HG03575 (cell line): Measurements from ENCODE around the gene PARVG.

Experiments used
- ATAC-seq: cut with Tn5 transposase; IDR thresholded peaks from one replicate; pipeline ENCODE4 v1.9.1; 2021; ENCODE audit not compliant: unreplicated experiment, insufficient number of reproducible peaks, low FRiP score; ENCODE audit errors: extremely low read depth

The PARVG gene

DNA sequence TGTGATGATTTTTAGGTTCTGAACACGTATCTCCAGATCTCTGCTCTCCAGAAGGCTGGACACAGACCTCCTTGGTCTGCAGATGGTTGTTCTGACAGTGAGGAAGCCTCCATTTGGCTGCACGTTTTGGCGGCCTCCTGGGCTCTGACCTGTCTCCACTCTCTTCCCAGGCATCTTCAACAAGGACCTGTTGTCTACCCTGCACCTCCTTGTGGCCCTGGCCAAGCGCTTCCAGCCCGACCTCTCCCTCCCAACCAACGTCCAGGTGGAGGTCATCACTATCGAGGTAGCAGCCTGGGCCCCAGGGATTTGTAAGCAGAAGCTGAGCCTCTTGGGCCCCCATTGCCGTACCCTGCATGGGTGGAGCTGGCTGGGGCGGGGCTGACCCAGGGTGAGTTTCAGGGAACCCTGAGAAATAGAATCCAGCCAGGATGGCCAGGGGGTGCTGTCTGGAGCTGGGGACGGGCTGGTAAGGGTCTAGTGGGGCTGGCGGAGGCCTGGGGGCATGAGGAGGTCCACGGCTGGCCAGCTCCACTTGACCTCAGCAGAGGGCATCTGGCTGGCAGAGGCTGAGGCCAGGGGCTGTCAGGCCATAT lies 9.8 kb downstream of the PARVG start:
- ATAC-seq, result no peak

DNA sequence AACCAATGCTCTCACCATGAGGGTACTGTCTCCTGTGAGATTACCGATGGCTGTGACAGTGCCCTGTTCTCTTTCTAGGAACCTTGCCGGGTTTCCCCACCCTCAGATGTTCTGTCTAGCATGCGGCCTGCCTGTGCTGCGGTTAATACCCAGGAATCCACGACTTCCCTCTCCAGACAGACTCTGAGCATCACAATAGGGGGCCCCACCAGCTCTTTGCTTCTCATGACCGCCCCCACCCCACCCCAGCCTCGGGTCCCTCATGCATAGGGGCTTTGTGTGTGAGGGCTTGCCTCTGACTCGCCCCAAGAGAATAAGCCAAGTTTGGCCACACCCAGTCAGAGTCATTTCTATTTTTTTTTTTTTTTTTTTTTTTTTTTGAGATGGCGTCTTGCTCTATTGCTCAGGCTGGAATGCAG lies 10.3 kb downstream of the PARVG start:
- ATAC-seq, result no peak

DNA sequence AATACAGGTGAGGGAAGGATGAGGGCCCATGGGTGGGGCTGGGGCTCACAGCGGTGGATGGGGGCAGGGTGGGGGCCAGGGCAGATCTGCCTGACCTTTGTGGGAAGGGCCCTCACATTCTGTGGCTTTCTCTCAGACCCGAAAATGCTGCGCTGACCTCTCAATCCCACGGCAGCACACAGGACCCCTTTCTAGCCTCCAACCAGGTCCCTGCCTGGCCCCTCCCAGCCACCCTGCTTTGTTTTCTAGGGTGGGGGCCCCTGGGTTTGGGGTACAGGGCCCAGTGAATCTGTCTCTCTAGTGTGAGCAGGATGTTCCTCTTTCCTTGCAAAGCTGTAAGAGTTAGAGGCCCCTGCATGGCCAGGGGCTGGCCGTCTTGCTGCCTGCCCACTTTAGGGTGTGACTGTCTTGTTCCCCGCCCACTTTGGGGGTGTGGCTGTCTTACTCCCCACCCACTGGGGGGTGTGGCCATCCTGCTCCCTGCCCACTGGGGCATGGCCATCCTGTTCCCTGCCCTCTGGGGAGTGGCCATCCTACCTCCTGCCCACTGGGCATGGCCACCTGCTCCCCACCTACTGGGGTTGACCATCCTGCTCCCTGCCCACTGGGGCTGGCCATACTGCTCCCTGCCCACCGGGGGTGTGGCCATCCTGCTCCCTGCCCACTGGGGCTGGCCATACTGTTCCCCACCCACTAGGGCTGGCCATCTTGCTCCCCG lies 11.5 kb downstream of the PARVG start:
- ATAC-seq, result no peak

DNA sequence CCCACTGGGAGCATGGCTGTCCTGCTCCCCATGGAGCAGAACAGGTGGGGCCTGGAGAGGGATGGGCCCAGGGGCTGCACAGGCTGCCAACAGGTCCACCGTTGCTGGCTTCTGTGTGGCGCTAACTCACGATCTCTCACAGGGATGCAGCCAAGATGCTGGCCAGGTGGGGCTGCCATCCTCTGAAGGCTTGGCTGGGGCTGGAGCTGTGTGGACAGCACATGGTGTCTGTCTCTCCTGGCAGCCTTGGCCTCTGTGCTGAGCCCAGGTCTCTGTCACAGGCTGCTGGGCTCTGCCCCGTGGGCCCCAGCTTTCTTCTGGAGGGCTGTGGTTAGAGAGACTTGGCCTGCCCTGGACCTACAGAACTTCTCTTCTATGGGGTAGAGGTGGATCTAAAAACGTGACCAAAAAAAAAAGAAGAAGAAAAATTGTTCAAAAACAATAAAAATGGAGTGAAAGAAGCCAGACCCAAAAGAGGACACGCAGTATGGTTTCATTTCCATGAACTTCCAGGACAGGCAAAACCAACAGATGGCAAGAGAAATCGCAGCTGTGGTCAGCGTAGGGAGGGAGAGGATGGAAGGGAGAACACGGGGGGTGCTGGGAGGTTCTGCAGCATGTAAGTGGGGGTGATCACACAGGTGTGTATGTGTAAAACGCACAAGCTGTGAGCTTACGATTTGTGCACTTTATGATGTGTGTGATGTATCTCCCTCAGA lies 12.2 kb downstream of the PARVG start:
- ATAC-seq, result no peak

DNA sequence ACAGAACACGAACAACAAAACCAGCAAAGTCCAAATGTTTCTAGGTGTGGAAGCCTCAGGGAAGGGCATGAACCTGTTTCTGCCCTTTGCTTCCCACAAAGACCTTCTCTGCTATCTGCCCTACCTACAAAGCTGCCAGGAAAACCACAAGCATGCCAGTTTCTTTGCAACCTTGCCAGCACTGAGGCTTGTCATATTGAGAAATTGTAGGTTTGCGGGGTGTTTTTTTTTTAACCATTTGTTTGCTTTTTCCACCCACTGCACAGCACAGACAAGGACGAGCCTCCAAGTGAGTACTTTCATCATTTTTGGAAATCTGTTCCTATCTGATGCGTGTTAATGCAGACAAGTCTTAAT lies 12.8 kb downstream of the PARVG start:
- no peak for ATAC-seq

DNA sequence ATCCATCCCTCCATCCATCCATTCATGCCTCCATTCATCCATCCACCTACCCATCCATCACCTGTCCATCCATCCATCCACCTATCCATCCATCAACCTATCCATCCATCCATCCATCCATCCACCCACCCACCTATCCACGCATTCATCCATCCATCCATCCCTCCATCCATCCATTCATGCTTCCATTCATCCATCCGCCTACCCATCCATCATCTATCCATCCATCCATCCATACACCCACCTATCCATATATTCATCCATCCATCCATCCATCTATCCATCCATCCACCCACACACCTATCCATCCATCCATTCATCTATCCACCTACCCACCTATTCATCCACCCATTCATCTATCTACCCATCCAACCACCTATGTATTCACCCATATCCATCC lies 13.8 kb downstream of the PARVG start:
- ATAC-seq, result no peak

DNA sequence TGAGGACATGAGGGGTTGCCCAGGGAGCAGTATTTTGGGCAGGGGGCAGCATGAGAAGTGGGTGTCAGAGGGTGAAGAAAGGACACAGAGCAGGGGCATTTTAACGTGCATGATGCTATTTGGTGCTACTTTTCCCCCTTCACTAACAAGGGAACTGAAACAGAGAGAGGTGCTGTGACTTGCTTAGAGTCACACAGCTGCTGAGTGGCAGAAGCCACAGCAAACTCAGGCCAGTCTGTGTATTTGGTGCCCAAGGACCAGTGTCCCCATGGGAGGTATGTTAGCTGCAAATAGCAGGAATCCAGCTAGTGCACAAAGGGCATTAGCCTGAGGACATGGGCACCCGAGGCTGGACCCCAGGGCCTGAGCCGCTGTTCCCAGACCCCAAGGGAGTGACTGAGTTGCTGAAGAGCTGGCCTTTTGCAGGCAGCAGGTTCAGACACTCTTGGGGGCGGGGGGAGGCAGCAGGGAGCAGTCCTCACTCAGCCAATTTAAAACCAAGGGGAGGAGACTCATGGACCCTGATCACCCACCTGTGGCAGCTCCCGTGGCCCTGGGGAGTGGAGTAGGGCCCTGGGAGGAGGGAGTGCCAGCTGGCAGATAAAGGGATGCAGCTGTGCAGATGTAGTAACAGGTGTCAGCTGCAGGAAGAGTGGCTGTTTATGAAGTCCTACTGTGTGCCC lies 14.6 kb downstream of the PARVG start:
- ATAC-seq, result no peak

DNA sequence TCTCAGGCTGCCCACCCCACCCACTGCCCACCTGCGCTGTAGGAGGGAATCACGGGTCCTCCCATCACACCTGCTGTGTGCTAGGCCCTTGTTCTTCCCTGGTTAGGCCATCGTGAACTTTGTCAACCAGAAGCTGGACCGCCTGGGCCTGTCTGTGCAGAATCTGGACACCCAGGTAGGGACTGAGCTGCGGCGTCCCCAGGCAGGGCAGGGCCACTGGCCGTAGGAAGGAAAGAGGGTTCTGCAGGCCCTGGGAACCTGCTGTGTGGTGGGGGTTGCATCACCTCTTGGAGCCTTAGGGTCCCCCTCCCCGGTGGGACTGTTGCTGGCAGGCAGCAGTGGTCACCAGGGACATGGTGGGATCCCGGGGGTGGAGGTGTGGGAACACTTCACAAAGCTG lies 15.5 kb downstream of the PARVG start:
- no peak for ATAC-seq

DNA sequence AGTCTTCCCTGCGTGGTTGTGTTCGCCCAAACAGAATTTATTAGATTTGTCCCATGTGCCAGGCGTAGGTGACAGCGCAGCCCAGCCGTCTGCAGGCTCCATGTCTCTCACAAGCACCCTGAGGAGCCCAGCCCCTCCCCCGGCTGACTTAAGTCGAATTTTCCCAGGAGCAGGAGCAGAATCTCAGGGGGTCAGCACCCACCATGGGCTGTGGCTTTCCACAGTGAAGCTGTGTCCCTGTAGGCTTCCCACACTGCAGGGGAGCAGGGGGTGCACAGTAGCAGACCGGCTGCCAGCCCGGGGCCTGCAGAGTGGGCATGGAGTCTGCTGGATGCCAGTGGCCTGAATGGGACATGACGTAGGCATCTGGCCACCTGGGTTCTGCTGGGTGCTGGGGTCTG lies 16.0 kb downstream of the PARVG start:
- ATAC-seq, result no peak

DNA sequence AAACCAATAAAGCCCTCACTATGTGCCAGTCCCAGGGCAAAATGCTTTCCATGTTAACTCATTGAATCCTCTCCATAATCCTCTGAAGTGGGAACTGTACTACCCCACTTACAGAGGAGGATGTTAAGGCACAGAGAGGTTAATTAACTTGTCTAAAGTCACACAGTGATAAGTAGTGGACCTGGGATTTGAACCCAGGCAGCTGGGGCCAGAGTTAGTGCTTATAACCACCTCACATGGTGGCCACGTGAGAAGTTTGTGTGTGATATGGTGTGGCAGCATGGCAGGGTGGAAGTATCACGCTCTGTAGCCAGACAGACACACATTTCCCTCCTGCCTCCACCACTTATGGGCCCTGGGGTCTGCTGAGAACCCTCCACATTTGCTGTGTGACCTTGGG lies 16.5 kb downstream of the PARVG start:
- ATAC-seq, result no peak

DNA sequence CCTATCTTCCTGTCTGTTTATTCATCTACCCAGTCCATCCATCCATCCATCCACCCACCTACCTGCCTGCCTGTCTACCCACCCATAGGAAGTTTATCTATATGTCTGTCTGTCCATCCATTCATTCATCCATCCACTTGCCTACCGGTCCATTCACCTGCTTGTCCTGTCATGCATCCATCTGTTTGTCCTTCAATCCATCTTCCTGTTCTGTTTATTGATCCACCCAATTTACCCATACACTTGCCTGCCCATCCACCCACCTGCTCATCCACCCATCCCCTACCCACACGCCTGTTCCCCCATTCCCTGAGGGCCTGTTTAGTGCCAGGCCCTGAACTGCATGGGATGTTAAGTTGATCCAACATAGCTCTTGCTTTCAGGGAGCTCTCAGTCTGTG lies 18.4 kb downstream of the PARVG start:
- ATAC-seq, result no peak

DNA sequence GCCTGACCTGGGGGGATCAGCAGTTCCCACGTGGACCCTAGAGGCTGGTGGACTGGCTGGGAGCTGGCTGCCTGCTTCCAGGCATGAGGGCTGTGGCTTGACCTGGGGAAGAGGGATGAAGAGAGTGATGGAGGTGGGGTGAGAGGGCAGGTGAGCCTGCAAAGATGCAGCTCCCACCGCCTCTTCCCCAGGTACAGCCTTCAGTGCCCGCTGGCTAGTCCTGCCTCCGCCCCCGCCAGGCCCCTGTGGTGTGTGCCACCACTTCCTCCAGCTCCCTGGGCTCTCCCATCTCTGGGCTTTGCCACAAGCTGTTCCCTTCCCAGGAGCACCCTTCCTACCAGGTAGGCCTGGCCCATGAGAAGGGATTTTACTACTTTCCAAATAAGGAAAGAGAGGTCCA lies 19.1 kb downstream of the PARVG start:
- ATAC-seq, result no peak

DNA sequence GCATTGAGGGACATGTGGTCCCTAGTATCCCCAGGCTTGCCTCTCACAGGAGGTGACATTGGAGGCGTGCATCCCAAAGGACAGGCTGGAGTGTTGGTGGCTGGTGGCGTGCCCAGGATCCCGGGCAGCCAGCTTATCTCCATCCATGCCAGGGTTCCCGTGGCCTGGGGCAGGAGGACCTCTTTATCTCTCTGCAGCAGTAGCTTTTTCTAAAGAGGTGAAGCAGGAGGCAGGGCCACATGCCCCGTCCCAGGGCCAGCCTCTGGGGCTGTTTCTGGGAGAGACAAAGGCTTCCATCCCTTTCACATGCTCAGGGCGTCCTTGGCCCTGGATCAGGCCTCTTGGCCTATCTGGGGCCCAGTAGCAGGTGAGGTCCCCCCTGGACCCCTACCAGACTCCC lies 19.7 kb downstream of the PARVG start:
- no peak for ATAC-seq

DNA sequence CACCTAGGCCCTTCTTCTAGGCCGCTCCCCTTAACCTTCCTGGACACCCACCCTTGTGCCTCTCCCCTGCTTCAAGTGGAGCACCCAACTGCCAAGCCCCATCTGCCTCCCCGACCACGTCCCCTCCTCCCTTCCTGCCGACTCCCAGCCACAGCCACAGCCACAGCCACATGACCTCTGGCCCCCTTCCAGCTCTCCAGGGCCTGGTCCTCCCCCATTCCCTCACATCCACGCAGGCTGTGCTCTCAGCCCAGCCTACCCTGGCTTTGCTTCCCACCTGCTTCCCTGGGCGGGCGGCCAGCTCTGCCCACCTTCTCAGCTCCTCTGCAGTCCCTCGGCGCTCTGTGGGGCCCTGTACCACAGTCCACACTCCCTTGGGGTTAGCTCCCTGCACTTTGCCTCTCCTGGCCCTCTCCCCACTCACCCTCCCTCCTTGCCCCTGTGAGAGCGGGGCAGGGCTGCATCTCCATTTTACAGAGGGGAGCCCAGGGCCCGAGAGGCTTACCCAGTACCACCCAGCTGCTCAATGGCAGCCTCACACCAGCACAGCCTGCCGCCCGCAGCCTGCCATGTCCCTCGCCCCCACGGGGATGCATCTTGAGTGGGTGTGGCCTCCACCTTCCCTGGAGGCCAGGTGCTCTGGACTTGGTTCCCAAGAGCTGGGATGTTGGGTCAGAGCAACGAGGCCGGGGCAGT lies 20.3 kb downstream of the PARVG start:
- no peak for ATAC-seq

DNA sequence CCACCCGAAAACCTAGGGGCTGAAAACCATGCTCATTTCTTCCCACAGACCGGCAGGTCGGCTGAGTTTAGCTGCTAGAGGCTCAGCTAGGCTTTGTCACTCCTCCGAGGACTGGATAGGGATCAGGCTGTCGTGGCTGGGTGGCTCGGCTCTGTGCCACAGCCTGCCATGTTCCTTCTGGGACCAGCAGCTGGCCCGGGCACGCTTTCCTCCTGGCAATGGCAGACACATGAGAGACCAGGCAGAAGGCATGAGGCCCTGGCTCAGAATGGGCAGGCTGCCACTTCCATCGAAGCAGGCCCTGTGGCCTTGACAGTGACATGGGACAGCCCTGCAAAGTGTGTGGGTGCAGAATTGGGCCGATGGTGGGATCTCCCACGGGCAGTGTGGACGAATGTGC lies 20.9 kb downstream of the PARVG start:
- ATAC-seq, result no peak

DNA sequence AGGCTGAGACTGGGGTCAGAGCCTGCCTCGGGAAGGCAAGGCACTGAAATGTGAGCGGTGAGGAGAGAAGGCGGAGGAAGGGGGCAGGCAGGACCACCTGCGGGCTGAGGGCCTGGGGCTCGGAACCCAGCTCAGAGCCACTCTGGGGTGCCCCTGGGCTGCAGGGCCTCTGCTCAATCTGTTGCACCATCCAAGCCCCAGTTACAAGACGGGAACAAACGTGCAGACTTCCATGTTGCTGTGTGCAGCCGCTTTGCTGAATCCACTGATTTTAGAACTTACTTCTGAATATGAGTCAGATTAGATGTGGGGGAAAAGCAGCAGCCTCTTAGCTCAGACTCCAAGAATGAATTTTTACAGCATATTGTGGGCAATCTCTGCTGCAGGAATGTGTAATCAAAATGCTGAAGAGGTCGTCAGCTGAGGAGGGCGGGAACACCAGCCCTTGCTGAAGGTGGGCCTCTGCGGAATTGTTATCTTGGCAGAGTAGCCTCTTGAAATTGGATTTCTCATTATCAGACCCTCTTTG lies 21.6 kb downstream of the PARVG start:
- ATAC-seq, result no peak

DNA sequence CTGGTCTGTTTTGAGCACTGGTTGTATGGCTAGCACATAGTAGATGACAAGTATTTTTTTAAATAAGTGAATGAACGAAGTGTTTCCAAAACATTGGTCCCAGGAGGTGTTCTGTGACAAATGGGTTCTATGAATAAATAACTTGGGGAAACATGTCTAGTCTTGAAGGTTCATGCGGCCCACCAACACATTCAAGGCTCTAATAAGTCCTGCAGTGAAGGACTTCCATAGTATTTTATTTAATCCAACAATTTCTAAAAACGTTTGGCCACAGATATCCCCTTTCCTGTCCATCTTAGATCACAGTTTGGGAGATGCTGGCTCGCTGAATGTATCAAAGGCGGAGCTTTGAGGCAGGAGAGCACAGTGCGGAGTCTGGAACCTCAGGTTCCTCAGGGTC lies 22.5 kb downstream of the PARVG start:
- no peak for ATAC-seq

DNA sequence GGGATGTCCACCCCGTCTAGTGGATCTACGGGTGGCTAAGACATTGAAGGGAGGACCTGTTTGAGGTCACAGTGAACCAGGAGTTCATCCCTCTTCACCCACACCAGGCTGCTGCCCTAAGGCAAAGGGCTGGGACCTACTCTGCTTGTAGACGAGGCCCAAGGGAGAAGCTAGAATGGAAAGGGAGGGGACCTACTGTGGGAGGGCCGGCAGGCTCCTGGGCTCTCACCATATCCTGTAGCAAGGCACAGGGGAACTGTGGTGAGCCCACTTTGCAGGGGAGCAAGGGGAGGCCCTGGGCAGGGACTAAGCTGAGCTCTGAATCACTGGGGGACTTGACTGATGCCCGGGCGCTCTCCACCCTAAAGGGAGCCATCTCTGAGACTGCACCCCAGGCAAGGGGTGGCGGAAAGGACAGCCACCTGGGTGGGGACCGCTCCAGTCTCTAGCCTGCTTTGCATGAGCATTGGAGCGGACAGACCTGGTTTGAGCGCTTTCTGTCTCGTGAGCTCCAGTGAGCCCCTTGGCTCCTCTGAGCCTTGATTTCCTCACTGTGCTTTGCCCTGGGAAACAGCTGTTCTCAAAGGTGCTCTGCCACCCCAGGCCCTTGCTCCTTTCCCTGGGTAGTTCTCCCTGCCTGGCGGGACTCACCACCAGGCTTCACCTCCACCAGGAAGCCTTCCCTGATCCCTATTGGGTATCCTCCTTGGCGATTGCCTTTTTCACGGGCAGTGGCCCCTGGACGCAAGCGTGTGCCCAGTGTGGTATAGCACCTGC lies 24.2 kb downstream of the PARVG start:
- no peak for ATAC-seq
